Peyer's patch (tissue), 4 donors: ENCODE measurements around the gene KBTBD7. TPM values are rescaled to one million over a fixed set of nuclear protein-coding genes. Genes with fewer than 3 reads are reported as not detected.
A peak's percentile ranks its signal among the peaks of the same experiment; 100 is the strongest.

Source experiments
- DNase-seq, 3 donors: peaks; one replicate each; pipeline ENCODE4 v3.0.0-alpha.2; 2017 to 2019
- H3K27ac ChIP-seq, 4 donors: fragments of 200-600 bp; sonication (generic); one replicate each; pipeline ENCODE4 v1.5.1; 2016 to 2019
- H3K27me3 ChIP-seq, 2 donors: fragments of 200-600 bp; sonication (generic); one replicate each; pipeline ENCODE4 v1.5.1; 2019
- H3K36me3 ChIP-seq, 3 donors: fragments of 200-600 bp; sonication (generic); one replicate each; pipeline ENCODE4 v1.5.1; 2016 to 2019
- H3K4me1 ChIP-seq, 4 donors: fragments of 200-600 bp; sonication (generic); one replicate each; pipeline ENCODE4 v1.5.1; 2016 to 2019
- H3K4me3 ChIP-seq, 4 donors: fragments of 200-600 bp; sonication (generic); 1 replicate in 3 of 4; 2 replicates in 1 of 4; pipeline ENCODE4 v1.5.1; 2016 to 2019; ENCODE audit warnings: mild to moderate bottlenecking in 1 of 4
- H3K9me3 ChIP-seq, 4 donors: fragments of 200-600 bp; sonication (generic); one replicate each; pipeline ENCODE4 v1.5.1; 2016 to 2019; ENCODE audit warnings: mild to moderate bottlenecking in 1 of 4
- CTCF ChIP-seq, 6 experiments: fragments of 450-650 bp in 4 of 6; fragments of 200-600 bp in 2 of 6; sonication (generic) in 1 of 6; IDR thresholded peaks; one replicate each; pipeline ENCODE4 v1.5.1; 2017 to 2019; ENCODE audit warnings: antibody characterized with exemption in 6 of 6, mild to moderate bottlenecking in 3 of 6, moderate library complexity in 1 of 6
- POLR2A ChIP-seq, 2 donors: fragments of 450-650 bp; IDR thresholded peaks; one replicate each; pipeline ENCODE4 v1.5.1; 2017; ENCODE audit warnings: antibody characterized with exemption in 2 of 2, mild to moderate bottlenecking in 2 of 2, moderate library complexity in 2 of 2
- total RNA-seq, 4 donors: library from RNA; depleted of rRNA; stranded (reverse); fragments of >200 nt; gene quantifications; one replicate each; pipeline ENCODE4 v1.1.0, GENCODE V29; 2016

The KBTBD7 gene
- total RNA-seq, 4 donors from 2014 or later = 3.3 to 6.7 (median 5.8) TPM

- Histone ChIP-seq H3K9me3 (no peaks in the 10 kb centered on the region), H3K27ac (no peak overlapping the region), H3K36me3 (no peaks in the 10 kb centered on the region), H3K27me3 (no peaks in the 10 kb centered on the region), H3K4me1 (peaks cover 0 to 19% (median 0%) of the 10 kb centered on the region in 4 donors), H3K4me3 (no peak overlapping the region)
- no peak for DNase-seq
- TF ChIP-seq POLR2A (IDR thresholded peaks at IDR 0.05) (no peak), CTCF (IDR thresholded peaks at IDR 0.05) (no peak)
Measured at GRCh38 chr13:41196011-41196410, 1.6 kb upstream of the KBTBD7 start.

- Histone ChIP-seq H3K27ac (peak overlapping the region in 1 of 4 donors; percentile 82), H3K9me3 (no peaks in the 10 kb centered on the region), H3K4me3 (peak overlapping the region in 3 of 4 donors; percentile 62 to 79 (median 67)), H3K27me3 (no peaks in the 10 kb centered on the region), H3K4me1 (peaks cover 0 to 19% (median 0%) of the 10 kb centered on the region in 4 donors), H3K36me3 (no peaks in the 10 kb centered on the region)
- DNase-seq = no peak
- no peak for TF ChIP-seq CTCF (IDR thresholded peaks at IDR 0.05)
- no peak for TF ChIP-seq POLR2A (IDR thresholded peaks at IDR 0.05)
Measured at GRCh38 chr13:41193469-41193868, 900 bp downstream of the KBTBD7 start.

GRCh38 chr13:41188584-41188983 is 5.8 kb downstream of the KBTBD7 start:
- no peak for DNase-seq
- H3K9me3 ChIP-seq = no peaks in the 10 kb centered on the region
- no peak overlapping the region for H3K27ac ChIP-seq
- peaks cover 0 to 16% (median 0%) of the 10 kb centered on the region in 4 donors for H3K4me1 ChIP-seq
- H3K36me3 ChIP-seq = no peaks in the 10 kb centered on the region
- no peak overlapping the region for H3K4me3 ChIP-seq
- no peak for TF ChIP-seq POLR2A (IDR thresholded peaks at IDR 0.05)
- no peak for TF ChIP-seq CTCF (IDR thresholded peaks at IDR 0.05)
- no peaks in the 10 kb centered on the region for H3K27me3 ChIP-seq

- Histone ChIP-seq H3K36me3 (no peaks in the 10 kb centered on the region), H3K9me3 (no peaks in the 10 kb centered on the region), H3K27ac (no peak overlapping the region), H3K4me1 (no peaks in the 10 kb centered on the region), H3K27me3 (no peaks in the 10 kb centered on the region), H3K4me3 (no peak overlapping the region)
- TF ChIP-seq CTCF (IDR thresholded peaks at IDR 0.05) (no peak), POLR2A (IDR thresholded peaks at IDR 0.05) (no peak)
- no peak for DNase-seq
Measured at GRCh38 chr13:41186481-41186880, 7.9 kb downstream of the KBTBD7 start.

GRCh38 chr13:41182231-41182630 is 12.1 kb downstream of the KBTBD7 start:
- H3K4me3 ChIP-seq = no peak overlapping the region
- no peaks in the 10 kb centered on the region for H3K9me3 ChIP-seq
- TF ChIP-seq POLR2A (IDR thresholded peaks at IDR 0.05) (no peak), CTCF (IDR thresholded peaks at IDR 0.05) (no peak)
- no peaks in the 10 kb centered on the region for H3K27me3 ChIP-seq
- no peak for DNase-seq
- H3K4me1 ChIP-seq = no peaks in the 10 kb centered on the region
- H3K27ac ChIP-seq = no peak overlapping the region
- no peaks in the 10 kb centered on the region for H3K36me3 ChIP-seq
